LNCaP clone FGC (cell line): Measurements from ENCODE around the gene NTF4.
A peak's percentile ranks its signal among the peaks of the same experiment; 100 is the strongest.

Experiments used
- DNase-seq: peaks from one replicate; pipeline ENCODE4 v3.0.0-alpha.2; 2011; ENCODE audit warnings: low read depth
- H3K4me3 ChIP-seq: 2 replicates; pipeline ENCODE4 v1.5.1; 2011; ENCODE audit warnings: mild to moderate bottlenecking, low read depth, low read length, control low read depth
- TF ChIP-seq, protein P1 (sequence below): IDR thresholded peaks from 2 replicates; pipeline ENCODE4 v1.5.1; 2012; ENCODE audit warnings: mild to moderate bottlenecking; ENCODE audit not compliant: control insufficient read depth, insufficient read depth; ENCODE audit errors: extremely low read depth

NTF4 gene

DNA sequence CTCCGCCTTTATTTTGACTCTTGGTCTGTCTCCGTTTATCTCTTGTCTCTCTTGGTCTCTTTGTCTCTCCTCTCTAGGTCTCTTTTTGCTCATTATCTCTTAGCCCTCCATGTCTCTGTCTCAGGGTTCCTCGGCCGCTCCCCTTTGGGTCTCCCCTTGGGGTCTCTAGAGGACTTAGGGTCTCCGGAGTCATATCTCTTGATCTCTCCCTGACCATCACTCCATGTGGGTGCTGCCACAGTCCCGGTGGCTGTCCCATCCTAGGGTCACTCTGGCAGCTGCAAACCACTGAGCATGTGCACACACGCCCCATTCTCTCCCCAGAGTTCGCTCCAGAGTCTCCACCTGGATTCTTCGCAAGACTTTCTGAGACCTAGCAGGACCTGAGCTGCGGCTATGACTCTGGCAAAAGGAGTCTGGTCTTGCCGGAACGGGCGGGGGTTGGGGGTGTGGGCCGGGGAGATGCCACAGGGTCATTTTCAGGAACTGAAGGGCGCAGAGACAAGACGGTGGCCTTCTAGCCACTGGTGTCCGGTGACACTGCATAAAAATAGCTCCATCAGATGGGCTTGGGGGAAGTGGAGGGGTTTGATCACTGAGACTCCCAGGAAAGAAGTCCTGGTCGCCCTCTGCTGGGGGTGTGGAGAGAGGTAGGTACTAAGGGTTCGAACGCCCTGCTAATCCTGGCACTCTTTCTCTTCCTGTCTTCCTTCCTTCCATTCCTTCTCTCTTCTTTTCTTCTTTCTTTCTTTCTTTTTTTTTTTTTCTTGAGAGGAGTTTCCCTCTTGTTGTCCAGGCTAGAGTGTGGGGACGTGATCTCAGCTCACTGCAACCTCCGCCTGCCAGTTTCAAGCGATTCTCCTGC lies 9.1 kb upstream of the NTF4 start:
- no peak for DNase-seq
- TF ChIP-seq, protein P1, sequence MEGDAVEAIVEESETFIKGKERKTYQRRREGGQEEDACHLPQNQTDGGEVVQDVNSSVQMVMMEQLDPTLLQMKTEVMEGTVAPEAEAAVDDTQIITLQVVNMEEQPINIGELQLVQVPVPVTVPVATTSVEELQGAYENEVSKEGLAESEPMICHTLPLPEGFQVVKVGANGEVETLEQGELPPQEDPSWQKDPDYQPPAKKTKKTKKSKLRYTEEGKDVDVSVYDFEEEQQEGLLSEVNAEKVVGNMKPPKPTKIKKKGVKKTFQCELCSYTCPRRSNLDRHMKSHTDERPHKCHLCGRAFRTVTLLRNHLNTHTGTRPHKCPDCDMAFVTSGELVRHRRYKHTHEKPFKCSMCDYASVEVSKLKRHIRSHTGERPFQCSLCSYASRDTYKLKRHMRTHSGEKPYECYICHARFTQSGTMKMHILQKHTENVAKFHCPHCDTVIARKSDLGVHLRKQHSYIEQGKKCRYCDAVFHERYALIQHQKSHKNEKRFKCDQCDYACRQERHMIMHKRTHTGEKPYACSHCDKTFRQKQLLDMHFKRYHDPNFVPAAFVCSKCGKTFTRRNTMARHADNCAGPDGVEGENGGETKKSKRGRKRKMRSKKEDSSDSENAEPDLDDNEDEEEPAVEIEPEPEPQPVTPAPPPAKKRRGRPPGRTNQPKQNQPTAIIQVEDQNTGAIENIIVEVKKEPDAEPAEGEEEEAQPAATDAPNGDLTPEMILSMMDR = peak; percentile 30
- no peak overlapping the region for H3K4me3 ChIP-seq

- DNase-seq = no peak
- TF ChIP-seq, protein P1 = no peak
- H3K4me3 ChIP-seq = no peak overlapping the region
Measured at GRCh38 chr19:49071860-49072547, 7.4 kb upstream of the NTF4 start.

- DNase-seq = no peak
- no peak overlapping the region for H3K4me3 ChIP-seq
- TF ChIP-seq, protein P1 = no peak
Measured at GRCh38 chr19:49070416-49070815, 5.8 kb upstream of the NTF4 start.

GRCh38 chr19:49069026-49069425 lies 4.4 kb upstream of the NTF4 start:
- DNase-seq = no peak
- TF ChIP-seq, protein P1 = no peak
- no peak overlapping the region for H3K4me3 ChIP-seq

- no peak overlapping the region for H3K4me3 ChIP-seq
- DNase-seq = no peak
- TF ChIP-seq, protein P1 = no peak
Measured at GRCh38 chr19:49067554-49067953, 2.9 kb upstream of the NTF4 start.

GRCh38 chr19:49065905-49066512 lies 1.4 kb upstream of the NTF4 start:
- DNase-seq = no peak
- H3K4me3 ChIP-seq = no peak overlapping the region
- TF ChIP-seq, protein P1 = no peak
